T-helper 2 cell (primary cell): ENCODE measurements around the gene MZB1.
"Not testable (repeated sequence)": the region's sequence is repeated elsewhere in the genome, so short reads cannot be mapped to it uniquely, and the experiment has no call there.

ENCODE experiments used
- DNase-seq, 5 experiments: peaks; one replicate each; pipeline versions ENCODE4 v3.0.0 to v3.0.0-alpha.2; 2012 to 2022

Gene MZB1

DNA sequence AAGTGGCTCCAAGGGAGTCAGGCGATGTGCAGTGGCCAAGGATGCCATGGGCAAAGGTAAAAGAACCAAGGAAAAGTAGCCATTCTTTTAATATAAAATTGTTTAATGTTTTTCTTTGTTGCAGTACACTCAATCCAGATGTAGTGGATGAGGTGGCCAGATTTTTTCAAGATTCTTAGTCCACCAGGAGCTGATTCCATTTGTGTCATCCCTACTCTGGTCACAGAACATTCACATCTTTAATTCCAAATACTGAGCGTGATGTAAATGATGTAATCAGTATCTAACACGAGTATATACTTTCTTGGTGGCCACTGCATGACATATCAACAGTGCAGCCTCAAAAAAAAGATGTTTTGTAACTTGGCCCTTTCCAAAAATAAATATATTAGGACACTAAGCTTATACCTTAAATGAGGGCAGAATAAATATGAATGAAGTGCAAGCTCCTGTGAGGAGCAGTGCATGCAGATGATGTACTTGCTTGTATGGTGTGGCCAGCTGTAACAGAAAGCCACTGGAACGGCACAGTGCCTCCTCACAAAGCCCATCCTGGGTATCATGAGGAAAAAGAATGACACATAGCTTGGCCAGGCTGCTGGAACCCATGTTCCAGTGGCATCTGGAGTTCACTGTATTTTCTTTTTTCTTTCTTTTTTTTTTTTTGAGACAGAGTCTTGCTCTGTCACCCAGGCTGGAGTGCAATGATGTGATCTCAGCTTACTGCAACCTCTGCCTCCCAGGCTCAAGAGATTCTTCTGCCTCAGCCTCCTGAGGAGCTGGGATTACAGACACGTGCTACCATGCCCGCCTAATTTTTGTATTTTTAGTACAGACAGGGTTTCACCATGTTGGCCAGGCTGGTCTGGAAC is 20.6 kb upstream of the MZB1 start:
- DNase-seq = no peak

DNA sequence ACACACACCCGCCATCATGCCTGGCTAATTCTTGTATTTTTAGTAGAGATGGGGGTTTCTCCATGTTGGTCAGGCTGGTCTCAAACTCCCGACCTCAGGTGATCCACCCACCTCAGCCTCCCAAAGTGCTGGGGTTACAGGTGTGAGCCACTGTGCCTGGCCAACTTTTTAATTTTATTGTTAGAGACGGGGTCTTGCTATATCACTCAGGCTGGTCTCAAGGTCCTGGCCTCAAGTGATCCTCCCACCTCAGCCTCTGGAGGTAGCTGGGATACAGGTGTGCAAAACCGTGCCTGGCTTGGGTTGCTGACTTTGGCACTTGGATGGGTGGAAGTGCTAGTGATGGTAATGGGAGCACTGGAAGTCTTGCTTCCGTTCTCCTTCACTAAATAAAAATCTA is 19.4 kb upstream of the MZB1 start:
- not testable (repeated sequence) for DNase-seq

DNA sequence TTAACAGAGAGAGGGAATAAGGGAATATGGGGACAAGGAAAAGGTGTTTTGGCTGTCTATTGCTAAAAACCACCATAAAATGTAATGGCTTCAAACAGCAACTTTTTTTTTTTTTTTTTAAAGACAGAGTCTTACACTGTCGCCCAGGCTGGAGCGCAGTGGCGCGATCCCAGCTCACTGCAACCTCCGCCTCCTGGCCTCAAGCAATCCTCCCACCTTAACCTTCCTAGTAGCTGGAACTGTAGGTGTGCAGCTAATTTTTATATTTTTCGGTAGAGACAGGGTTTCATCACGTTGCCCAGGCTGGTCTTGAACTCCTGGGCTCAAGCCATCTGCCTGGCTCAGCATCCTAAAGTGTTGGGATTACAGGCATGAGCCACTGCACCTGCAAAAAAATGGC is 18.5 kb upstream of the MZB1 start:
- DNase-seq = no peak

DNA sequence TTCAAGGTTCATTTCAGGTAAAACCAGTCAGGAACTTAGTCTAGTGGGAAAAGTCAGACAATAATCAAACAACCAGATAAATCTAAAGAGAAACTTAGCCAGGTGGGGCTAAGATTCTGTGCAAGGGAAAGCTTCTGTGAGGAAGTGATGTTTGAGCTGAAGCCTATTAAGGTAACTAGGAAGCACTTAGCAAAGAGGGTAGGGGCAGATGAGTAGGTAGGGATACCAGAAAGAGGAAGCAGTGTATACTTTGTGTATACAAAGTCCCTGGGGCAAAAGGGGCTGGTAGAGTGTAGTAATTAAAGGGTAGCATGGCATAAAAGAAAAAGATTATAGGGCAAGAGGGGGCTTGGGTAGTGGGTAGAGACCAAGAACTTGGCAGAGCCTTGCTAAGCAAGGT is 17.8 kb upstream of the MZB1 start:
- DNase-seq = no peak

DNA sequence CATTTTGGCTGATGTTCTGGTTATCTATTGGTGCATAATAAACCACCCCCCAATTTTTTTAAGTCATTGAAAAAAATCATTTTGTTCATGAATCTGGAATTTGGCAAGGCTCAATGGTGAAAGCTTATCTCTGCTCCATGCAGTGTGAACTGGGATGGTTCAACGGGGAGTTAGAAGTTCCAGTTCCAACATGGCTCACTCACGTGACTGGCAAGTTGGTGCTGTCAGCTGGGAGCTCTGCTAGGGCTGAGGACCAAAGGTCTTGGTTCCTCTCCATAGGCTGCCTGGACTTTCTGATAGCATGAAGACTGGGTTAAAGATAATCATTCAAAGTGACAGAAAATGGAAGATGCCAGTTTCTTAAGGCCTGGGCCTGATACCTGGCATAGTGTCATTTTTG is 17.2 kb upstream of the MZB1 start:
- no peak for DNase-seq

DNA sequence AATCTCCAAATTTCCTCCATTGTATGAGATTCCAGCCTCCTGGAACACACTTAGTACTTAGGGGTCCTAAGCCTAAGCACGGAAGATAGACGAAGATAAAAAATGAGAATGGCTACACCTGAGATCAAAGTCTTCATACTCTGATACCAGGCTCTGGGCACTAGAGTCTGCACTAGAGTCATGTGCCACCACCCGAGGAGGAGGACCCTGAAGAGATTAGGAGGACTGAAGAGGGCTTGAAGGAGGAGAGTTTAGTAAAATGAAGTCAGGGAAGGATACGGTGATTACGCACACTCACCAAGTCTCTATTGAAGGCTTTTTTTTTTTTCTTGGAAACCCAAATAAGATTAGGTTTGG is 14.7 kb upstream of the MZB1 start:
- peak in 1 of 5 experiments; percentile 41 for DNase-seq

DNA sequence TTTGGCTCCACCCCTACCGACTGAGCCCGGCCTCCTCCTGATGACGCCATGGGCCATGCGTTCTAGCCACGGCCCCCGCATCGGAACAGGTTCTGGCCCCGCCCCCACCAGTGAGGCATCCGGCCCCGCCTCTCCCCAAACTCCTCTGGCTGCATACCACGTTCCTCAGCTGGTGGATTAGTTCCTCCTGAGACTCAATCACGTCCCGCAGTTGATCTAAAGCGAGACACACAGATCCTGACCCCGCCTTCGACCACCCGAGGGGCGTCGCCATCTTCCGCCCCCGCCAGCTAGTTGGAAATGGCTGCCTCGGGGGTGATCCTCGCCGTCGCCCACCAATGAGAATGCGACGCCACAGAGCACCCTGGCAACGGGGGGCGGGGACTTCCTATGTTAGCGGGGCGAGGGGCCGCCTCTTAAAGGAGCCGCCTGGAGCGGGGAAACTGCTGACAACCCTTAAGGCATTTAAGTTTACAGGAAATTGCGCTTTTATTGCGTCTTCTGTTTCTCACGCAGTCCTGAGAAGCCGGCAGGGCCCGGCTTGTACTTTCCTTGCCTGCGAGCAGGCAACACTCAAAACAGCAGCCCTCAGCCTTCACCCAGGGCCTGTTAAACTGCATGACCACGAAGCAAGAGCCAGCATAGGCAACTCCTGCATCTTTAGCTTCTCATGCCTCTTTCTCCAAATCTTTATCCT is 14.2 kb upstream of the MZB1 start, which contains the start of gene SPATA24:
TSS of gene SPATA24 (minus strand) at position 303 of the 697 bp plus-strand sequence. CDS start at position 274, 29 bp downstream.
- peak; percentile 92 to 99 (median 96) for DNase-seq

DNA sequence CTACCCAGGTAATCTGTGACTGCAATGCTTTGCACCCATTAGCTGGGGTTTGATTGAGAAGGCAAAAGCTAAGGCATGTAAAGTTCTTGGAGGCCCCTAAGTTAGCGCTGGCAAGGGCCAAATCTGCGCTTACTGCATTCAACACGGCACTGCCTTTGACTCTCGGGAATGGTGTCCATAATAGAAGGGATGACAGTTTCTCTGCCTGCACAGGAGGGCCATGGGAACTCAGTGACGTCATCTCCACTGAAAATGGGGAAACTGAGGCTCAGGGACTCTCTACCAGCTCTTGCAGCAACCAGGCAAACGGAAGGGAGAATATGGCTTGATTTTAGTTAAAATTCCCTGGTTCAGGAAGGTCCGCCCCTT is 13.7 kb upstream of the MZB1 start:
- DNase-seq = no peak

DNA sequence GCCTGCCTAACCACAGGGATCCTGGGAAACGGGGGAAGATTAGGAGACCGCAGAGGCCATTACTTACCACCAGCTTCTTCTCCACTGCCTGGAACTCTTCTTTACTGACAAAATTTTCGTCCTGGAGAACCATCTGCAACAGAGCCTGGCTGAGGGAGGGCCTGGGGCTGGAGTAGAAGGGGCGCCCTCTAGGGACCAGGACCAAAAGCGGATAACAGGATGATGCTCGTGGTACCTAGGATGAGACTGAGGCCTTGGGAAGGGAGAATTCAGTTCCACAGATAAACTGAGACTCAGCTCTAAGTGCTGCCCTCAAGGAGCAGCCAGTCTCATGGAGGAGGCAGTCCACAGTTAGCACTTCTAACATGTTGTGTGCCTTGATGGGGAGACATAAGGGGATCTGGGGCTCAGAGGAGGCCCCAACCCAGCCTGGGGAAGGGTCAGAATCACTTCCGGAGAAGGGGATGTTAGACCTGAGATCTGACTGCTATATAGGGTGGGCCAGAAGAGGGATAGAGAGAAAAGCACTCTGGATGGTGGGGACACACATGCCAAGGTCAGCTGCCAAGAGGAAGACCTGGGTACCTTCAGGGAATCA is 12.9 kb upstream of the MZB1 start:
- DNase-seq = no peak

DNA sequence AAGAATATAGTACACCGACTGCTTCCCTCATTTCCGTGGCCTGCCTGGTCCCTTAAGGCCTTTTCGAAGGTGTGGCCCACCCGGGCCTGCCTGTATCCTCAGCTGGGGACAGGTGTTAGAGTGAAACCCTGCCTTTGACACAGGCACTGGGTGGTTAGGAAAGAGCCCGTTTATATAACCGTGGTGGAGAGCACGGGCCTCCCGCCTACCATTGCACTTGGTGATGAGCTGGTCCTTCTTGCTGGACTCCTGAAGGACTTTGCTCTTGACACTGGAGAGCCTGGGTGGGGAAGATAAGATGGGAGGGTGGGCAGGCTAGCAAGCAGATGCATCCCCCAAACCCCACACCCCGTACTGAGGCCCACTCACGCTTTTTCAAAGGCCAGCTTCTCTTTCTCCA is 11.8 kb upstream of the MZB1 start:
- DNase-seq = no peak

DNA sequence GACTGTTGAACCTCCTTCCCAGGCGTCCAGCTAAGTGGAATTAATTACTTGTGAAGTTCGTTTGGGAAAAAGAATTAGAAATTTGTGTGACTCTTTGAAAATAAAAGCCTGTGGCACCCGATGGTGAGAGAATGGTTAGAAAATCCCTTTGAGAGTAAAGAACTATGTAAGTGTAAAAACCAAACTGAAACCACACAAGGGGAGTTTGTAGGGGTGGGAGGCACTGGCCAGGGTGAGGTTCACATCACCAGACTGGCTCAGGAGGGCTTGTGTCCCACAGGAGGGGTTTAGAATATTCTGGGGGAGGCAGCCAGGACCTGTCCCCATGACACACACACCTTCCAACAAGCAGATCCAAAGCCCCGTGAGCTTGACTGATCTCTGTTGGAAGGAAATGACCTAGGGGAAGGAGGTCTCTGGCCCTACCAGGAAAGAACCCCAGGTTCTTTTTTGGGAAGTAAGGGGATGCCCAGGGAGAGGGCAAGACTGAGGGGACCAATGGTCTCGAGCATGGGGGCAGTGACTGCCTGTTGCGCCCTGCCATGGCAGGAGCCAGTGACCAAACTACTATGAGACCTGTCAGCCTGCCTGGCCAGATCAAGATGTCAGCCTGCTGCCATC is 9.9 kb upstream of the MZB1 start:
- DNase-seq = no peak

DNA sequence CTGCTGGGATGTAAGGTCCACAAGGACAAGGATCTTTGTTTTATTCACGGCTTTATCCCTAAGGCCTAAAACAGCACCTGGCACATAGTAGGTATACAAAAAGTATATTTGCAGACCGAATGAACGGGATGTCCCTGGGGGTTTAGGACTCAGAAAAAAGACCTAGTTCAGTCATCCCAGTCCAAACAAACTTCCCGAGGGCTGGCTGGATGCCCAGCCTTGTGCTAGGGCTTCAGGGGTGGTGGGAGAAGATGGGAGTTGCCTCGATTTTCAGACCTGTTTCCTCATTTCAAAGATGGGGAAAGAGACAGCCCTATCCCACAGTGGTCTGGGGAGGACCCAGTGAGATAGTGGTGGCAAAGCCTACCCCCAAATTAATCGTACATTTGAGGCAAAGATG is 8.2 kb upstream of the MZB1 start:
- no peak for DNase-seq

DNA sequence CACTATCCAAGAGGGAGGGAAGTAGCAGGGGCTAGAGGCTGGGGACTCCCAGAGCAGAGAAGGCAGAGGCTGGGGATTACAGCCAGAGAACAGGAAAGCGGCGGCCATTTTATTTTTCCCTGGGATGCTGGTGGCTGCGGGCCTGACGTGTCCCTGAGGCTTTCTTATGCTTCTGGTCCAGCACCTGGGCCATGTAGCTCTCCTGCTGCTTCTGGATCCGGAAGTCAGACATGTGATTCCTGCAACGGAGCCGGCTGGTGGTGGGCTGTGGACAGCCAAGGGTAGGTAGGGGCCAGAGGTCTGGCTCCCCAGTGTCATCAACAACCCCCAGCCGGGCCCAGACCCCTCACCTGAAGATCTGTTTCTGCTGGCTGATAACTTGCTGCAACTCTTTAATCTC is 7.0 kb upstream of the MZB1 start:
- DNase-seq = no peak

DNA sequence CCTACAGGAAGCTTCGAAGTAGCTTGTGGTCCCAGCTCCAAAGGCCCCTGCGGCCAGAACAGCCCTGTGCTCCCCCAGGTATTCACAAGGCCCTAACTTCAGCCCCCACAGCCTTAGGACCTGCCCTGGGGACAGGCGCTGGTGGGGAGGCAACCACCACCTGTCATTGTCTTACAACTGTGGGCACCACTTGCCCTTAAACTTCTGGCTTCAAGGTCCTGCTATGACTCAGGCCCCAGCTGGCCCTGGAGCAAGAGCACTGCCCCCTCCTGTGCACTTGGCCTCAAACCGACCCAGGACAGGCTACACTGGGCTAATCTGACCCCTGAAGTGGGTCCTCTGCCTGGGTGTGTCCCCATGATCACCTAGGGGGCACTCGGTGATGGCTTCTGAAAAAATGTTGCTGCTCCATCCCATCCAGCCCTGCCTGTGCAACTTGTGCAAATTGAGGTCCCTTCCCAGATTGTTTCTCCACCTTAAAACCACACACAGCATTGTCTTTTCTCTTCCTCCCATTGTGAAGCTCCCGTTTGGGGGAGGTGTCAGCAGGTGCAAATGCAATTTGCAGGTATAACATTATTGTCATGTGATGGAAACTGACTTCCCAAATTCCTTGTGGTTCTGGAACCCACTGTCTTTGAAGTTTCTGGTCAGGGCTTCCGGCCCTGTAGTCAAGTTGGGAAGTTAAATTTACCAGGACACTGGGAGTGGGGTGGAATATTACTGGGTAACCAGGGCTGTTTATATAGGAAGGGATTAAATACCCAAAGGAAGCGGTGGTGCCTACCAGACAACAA is 6.3 kb upstream of the MZB1 start:
- no peak for DNase-seq

DNA sequence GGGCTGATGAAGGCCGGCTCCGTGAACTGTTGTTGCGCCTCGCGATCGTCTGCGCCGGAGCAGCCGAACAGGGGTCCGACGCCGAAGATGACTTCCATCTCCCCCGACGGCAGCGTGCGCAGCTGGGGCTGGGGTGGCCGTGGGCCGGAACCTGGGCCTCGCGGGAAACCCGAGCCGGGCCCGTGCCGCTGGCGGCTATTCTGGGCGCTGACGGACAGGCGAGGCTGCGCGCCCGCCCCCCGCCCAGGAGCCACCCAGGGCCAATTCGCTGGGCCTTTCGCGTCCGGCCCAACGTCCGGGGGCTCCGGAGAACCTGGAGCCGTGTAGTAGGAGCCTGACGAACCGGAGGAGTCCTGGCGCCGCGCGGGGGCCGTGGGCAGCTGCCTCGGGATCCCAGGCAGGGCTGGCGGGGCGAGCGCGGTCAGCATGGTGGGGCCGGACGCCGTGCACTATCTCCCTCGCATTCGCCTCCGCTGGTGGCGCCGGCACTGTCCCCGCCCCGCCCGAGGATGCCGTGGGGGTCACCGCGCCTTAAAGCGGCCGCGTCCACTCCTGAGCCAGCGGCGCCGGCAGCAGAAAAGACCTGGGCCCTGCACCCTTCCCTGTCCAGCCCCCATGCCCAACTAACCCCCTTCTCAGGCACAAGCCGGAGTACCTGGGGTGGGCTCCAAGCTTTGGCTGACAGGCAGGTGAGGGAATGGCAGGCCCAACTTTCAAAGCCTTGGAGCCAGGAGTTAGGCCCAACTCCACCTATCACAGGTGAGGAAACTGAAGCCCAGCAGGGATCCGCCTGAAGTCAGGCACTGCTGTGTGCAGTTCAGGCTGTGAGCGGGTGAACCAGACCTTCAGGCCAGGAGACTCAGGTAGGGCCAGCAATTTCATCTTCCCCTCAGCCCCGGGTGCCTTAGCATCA is 5.2 kb upstream of the MZB1 start, which contains the start of gene PROB1:
TSS of gene PROB1 (minus strand) at position 451 of the 913 bp plus-strand sequence. CDS start at position 428, 23 bp downstream.
- DNase-seq = no peak

DNA sequence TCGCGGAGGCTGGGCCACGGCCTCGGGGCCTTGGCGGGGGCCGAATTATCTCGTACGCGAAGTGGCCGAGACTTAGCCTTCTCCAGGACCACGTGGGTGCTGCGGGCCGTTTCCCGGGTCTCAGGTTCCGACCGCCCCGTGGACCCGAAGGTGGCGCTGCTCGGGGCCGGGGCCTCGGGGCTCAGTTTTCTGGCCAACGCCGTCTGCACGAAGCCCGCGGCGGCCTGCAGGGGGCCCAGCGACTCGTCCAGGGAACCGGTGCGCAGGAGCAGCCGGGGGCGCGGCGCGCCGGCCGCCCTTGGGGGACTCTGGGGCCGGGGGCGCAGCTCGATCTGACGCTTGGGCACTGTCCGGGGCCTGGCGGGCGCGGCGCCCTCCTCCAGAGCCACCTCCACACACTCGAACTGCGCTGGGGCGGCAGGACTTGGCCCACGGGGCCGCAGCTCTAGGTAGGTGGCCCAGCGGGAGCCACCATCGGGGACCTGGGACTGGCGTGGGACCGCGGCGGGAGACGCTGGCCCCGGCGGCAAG is 4.5 kb upstream of the MZB1 start:
- peak in 3 of 5 experiments; percentile 39 to 75 (median 42) for DNase-seq

DNA sequence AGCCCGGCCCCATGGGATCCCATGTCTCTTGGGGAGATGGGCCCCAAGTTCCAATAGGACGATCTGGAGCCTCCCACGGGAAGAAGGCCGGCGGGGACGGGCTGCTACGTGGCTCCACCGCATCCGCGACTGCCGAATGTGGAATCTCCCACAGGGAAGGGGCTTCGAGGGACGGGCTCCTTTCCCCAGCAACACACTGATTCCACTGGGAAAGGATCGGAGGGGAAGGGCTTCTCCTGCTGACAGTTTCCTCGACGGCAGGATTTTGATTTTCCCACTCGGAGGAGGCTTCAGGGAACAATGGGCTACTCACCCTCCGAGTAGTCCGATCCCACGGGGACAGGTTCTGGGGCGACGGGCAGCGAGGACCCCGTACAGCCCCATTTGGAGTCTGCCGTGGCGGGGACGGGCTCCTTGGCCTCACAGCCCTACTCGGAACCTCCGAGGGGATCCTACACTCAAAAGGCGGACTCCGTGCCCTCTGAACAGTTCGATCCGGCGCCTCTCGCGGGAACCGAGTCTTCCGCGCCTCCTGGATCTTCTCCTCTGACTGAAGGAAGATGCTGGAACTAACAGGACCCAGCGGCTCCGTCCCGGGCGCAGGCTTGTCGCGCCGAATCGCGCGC is 3.9 kb upstream of the MZB1 start:
- DNase-seq = no peak

DNA sequence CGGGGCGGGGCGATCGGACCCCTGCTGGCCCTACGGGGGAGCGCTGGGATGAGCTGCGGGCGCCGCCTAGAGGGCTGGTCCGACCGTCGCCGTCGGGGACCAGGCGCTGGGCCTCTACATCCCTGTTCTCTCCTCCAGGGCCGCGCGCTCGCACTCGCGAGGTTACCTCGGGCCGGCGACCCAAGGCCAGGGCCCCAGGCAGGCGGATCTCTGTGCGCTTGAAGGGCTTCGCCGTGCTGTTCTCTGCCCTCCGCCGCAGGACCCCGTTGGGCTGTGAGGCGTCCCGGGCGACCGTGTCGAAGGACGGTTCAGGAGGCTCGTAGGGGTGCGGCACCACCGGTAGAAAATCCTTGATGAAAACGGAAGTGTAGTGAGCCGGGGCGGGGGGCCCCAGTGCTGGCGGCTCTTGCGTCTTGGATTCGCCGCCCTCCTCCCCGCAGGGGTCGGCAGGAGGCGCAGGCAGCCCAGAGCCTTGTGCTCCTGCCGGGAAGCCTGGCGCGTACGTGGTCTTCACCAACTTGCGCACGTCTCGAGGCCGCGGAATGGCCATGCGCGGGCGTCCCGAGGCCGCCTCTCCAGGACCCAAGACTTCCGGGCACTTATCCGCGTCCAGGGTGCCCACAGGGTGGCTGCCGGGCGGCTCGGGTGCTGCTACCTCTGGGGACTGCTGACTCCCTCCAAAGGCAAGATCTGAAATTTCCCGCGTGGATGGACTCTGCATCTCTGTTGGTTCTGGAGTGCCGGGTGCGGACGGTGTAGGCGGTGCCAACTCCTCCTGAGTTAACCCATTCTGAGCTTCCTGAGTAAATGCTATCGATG is 3.2 kb upstream of the MZB1 start:
- DNase-seq = peak; percentile 58 to 91 (median 69)

DNA sequence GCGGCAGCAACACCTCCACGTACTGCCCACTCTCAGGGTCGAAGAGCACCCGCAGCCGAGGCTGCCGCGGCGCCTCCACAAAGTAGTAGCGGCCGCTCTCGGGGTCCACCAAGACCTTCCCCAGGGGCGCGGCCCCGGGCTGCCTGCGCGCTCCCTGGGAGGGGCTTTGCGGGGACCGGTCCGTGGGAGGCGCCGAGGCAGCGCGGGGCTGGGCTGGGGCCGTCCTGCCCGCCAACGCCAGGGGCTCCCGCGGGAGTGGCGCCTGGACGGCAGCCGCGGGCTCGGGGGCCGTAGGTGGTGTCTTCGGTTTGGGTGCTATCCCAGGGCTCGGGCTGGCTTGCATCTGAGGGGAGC is 2.6 kb upstream of the MZB1 start:
- DNase-seq = no peak
